ENCODE data around the gene MTRF1.

DNA sequence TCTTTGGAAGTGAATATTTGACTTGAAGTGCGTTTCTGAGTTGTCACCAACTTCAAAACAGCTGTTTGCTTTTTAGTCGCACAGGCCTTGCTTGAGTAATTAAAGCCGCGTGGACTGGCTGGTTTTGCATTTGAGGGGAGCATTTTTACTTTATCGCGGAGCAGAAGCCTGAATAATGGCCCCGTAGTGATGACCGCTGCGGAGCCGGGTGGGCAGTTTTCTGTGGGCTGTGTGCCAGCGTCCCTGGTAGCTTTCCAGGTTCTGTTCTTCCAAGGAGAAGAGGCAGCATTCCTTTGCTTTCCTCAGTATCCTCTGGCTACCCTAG, 48.8 kb upstream of the MTRF1 start:
- TF ChIP-seq, protein P1, sequence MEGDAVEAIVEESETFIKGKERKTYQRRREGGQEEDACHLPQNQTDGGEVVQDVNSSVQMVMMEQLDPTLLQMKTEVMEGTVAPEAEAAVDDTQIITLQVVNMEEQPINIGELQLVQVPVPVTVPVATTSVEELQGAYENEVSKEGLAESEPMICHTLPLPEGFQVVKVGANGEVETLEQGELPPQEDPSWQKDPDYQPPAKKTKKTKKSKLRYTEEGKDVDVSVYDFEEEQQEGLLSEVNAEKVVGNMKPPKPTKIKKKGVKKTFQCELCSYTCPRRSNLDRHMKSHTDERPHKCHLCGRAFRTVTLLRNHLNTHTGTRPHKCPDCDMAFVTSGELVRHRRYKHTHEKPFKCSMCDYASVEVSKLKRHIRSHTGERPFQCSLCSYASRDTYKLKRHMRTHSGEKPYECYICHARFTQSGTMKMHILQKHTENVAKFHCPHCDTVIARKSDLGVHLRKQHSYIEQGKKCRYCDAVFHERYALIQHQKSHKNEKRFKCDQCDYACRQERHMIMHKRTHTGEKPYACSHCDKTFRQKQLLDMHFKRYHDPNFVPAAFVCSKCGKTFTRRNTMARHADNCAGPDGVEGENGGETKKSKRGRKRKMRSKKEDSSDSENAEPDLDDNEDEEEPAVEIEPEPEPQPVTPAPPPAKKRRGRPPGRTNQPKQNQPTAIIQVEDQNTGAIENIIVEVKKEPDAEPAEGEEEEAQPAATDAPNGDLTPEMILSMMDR (IDR thresholded peaks at IDR 0.05), result no peak
- TF ChIP-seq POLR2A (IDR thresholded peaks at IDR 0.05), result no peak

Data from thyroid gland (tissue), 4 donors.